ENCODE measurements around the gene FLYWCH2.

FLYWCH2 gene

GRCh38 chr16:2946649-2947048, 63.6 kb downstream of the FLYWCH2 start:
- no peak for DNase-seq
